NOMO-1 treated with dmso at 0.1 percent for 144 hours (cell line): Measurements from ENCODE around the gene GLCE.

Experiments
- DNase-seq: peaks from one replicate; lab custom pipeline; 2025; ENCODE audit not compliant: unreplicated experiment; lab: John Stamatoyannopoulos, UW

Gene GLCE

DNA sequence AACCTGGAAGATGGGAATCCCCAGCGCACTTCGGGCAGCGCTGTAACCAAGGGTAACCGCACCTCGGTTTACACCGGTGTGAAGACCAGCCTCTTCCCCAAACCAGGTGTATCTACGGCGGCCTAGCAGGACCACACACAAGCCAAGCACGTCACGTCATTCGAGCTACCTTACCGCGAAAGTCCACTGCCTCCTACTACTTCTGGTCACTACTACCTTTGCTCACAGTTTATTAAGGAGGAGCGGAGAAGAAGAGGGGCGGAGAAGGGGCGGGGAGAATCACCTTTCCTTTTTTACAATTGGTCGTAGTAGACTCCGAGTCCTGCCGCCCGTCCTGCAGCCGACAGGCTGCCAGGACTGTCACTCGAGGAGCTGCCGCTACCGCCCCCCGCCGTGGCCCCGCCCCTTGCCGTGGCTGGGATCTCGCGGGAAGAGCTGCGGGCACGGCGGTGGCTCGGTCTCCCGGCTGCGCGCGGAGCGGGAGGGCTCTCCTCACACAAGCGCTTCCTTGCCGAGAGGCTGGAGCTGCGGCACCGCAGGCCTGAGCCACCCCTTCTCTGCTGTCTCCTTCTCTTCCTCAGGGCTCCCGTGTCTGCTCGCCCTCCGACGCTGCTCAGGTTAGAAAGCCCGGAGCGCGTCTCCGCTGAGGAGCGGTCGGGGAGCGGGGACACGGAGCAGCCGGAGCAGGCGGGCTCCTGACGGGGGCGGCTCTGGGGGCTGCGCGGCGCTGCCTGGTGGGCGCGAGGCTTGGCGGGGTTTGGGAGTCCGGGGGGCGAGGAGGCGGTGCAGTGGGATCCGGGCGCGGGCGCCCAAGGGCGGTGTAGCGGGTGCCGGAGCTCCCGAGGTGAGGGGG, at the start of gene GLCE:
Gene GLCE (plus strand): TSS at position 495 of the 853 bp plus-strand sequence. CDS start 95,172 bp downstream, outside the sequence.
- DNase-seq: peak; percentile 93

DNA sequence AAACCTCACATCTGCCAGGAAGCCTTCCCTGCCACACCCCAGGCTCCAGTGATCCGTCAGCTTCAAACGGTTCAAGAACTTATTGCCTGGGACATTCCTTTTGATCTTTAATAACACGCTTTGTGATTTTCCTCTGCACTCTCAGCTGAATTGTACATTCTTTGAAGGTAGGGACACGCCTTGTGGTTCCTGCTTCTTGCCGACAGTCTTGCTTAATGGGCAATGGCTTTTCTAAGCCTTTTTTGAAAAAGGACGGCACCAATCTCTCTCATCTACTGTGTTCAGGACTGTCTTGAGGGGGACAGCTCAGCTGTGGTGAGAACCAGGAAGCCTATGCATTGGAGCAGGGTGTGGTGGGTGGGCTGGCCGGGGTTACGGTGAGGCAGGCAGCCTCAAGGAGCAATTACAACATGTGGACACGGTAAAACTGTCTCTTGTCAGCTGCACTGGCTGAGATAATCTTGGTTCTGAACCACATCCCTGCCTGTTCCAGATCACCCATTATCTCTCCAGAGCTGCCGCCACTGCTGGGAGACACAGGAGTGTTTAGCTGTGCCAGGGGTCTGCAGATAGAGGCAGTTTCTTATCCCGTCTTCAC, 46.0 kb upstream of the GLCE start:
- DNase-seq: no peak

DNA sequence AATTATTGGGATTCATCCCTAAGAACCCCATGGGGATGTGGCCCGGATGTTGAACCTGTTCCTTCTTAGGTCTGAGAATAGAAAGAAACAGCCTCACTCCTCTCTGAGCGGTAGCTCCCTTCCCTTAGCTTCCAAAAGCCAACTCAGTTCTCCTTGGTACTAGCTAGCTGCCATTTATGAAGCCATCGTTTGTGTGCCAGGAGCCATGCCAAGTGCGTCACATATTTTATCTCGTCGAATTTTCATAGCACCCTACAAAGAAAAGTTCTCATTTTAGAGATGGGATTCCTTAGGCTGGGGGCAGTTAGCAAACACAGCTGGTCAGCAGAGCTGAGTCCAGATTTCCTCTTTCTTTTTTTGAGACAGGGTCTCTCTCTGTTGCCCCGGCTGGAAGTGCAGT, 45.4 kb upstream of the GLCE start:
- no peak for DNase-seq

DNA sequence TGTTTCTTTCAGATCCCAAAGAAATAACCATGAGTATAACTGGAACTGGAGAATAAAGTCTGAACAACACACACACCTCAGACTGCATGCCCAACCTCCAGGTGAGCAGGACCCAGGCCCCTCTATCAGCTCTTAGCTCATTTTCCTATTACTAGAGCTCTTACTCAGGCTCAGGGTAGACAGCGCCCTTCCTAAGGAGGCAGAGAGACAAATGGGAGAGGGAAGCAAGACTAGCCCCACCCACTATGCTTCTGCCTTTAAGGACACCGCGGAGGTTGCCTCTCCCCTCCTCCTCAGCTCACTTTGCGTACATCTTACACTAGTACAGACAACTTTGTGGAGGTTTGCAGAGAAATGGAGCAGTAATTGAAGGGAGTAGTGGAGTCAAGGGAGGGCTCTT, 44.0 kb upstream of the GLCE start:
- no peak for DNase-seq

DNA sequence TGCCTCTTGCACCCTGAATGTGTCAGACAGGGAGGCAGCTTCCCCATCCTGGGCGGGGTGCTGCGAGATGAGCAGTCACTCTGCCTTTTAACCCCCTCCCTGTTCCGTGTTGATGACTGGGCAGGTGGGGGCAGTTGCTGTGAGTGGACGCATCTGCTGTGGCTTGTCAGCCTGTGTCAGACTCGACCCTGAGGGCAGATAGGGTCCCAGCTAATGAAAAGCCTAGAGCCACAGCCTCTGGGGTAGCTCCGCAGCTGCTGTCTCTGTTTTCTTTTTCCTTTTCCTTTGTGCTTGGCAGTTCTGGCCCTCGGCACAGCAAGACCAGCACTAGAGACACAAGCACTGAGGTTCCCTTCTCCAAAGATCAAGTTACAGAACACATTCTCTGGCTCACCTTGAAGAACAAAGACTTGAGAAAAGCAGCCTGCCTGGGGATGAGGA, 43.0 kb upstream of the GLCE start:
- DNase-seq: no peak

DNA sequence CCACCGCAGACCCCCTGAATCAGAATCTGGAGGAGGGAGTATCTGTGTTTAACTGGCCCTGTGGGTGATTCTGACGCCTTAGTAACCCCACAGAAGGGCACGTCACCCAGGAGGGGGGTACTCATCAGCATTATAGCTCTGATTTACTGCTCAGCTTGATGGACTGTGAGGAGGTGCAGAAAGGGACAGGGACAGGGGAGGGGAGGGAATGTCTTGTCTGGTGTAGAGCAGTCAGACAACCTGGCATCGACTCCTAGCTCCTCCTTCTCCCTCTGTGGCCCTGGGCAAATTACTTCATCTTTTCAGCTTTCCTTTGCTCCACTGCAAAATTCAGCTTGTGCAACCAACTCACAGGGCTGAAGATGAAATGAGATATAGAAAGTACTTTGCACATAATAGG, 42.3 kb upstream of the GLCE start:
- DNase-seq: no peak

DNA sequence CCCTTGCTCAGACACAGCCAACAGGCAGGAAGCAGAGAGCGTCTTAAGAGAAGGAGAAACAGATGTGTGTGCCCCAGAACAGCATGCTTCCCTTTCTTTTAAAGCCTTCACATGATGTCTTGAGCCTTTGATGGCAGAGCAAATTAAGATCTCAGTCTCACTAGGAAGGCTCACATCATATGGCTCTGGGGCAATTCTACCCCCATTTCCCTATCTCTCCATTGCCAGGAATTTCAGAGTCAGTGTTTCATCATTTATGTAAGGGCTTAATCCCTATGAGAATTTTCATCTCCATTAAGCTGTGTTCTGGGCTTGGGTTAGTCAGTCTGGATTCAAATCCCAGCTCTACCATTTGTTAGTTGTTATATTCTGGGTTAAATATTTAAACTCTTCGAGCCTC, 41.4 kb upstream of the GLCE start:
- DNase-seq: no peak

DNA sequence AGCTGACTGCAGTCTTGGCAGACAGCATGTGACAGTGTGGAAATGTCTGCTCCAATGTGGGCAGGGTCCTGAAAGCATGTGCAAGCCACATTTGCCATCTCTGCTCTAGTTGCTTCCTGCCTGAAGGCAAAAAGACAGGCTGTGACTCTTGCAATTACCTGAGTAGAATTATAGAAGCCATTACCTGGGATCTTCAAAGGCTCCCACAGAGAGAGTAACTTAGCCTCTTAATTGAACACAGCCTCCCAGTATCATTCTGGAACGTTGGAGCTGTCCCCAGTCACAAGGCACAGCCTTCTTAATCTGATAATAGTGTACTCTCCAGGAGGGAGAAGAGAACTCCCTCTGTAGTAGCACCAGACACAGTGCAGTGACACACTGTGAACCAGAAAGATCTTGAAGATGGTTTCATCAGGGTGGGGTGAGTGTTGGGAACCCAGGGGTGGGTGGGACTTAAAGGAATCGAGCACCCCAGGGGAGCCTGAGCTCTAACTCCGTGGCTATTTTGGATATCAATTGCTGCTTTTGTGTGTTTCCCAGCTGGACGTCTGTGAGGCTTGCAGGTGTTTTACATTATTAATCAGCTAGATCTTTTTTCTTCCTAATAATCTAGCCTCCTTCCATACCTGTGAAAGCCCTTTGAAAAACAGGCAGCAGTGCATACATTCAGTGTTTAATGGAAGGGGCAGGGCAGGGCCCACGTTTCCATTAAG, 40.6 kb upstream of the GLCE start:
- no peak for DNase-seq

DNA sequence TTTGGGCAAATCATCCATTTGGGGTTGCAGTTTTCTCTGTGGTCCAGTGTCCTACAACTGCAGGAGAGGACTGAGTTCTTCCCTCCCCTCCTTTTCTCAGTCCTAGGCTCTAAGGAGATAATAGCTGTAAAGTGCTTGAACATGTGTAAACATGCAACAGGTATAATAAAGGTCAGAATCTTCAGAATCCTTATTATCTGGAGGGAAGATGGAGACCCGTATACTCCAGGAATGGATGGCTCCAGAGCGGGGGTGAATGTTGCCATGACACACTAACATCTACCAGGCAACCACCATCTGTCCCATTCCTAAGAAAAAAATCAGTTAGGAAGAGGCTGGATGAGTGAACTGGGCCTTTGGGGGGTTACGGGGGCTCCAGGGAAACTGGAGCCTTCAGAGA, 39.7 kb upstream of the GLCE start:
- DNase-seq: no peak

DNA sequence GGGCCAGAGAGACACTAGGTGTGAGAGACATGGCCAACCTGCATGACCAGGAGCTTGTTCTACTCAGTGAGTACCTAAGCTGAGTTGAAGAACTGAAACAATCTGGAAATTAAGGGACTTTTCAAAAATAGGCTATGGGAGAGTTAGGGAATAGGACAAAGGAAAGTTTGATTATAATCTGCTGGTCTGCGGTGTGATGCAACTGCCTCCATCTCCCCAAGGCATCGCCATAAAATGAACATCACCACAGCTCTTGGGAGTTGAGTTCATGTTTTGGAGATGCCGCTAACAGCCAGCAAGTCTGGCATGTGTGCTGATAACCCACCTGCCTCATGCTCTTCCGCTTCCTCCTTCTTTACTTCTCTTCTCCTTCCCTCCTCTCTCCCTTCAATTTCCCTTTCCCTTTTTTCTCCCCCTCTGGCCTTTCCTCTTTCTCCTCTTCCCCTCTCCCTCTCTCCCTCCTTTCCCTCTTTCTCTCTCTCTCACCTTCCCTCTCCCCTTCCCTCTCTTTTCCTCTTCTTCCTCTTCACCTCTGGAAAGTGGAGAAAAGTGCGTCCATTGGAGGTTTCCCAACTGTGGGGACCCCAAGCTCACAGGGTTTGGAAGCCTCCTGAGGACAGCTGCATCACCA, 39.1 kb upstream of the GLCE start:
- DNase-seq: no peak

DNA sequence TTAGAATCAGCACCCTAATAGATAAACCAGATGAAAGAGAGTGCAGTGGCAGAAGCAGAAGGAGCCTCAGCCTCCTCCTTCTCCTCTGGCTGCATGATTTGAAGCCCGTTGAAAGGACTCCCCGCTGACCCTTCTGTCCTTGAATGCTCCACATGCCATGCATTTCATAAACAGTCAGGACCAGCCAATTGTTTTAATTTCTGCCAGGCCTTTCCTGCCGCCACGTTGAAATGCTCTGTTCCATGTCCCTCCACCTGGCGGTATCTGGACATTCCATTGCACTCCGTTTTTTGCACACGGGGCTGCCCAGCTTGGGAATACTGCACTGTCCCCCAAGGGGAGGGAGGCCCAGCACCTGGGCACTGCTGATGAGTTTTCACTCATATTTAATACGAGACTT, 35.2 kb upstream of the GLCE start:
- no peak for DNase-seq

DNA sequence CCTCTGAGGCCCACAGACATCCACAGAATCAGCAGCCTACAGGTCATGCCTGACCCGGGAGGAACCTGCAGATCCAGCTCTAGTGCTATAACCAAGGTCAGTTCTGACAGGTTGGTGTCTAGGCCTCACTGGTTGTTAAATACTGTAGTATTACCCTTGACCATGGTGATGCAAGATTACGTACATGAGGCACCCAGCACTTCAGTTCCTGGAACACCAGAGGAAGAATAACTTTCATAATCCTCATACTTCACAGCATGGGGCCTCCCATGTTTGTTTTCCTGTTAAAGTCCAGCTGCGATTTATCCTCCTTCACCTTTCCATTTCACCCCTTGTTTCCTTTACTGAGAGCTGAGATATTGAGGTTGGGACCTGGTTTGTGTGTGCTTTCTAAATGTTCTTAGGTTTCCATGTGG, 34.4 kb upstream of the GLCE start:
- DNase-seq: no peak

DNA sequence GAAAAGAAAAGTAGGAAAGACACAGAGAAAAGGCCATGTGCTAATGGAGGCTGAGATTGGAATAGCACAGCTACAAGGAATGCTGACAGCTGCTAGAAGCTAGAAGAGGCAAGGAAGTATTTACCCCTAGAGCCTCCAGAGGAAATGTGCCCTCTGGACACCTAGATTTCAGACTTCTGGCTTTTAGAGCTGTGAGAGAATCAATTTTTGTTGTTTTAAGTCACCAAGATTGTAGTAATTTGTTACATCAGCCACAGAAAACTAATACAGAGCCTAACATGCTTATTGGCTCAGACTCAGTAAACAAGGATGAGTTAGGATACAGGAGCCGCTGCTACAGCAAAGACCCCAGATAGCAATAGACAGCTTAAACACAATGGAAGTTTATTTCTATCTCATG, 33.1 kb upstream of the GLCE start:
- no peak for DNase-seq

DNA sequence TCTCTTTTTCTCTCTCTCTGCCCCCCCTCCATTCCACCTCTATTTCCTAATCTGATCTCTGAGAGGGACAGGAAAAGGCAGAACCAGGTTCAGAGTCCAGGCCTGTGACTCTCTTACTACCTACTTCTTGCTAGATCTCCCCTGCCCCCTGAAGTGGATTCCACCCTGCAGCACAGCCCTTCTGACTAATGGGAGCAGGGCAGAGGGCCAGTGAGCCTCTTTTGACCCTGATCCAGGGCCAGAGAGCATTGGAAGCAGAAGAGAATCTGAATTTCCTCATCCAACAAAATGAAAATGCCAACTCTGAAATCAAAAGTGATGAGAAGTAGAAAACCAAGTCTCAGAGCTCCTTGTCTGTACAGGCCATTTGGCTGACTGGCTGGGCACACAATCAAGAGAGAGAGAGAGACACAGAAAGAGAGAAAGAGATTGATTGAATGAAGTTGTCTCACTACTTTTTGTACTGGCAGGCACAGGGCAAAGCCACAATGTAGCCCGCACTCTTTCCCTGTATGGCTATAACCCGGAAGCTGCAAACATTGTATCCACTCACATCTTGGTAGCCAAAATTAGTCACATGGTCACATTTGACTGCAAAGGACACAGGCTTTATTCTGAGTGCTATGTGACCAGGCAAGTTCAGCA, 31.6 kb upstream of the GLCE start:
- no peak for DNase-seq

DNA sequence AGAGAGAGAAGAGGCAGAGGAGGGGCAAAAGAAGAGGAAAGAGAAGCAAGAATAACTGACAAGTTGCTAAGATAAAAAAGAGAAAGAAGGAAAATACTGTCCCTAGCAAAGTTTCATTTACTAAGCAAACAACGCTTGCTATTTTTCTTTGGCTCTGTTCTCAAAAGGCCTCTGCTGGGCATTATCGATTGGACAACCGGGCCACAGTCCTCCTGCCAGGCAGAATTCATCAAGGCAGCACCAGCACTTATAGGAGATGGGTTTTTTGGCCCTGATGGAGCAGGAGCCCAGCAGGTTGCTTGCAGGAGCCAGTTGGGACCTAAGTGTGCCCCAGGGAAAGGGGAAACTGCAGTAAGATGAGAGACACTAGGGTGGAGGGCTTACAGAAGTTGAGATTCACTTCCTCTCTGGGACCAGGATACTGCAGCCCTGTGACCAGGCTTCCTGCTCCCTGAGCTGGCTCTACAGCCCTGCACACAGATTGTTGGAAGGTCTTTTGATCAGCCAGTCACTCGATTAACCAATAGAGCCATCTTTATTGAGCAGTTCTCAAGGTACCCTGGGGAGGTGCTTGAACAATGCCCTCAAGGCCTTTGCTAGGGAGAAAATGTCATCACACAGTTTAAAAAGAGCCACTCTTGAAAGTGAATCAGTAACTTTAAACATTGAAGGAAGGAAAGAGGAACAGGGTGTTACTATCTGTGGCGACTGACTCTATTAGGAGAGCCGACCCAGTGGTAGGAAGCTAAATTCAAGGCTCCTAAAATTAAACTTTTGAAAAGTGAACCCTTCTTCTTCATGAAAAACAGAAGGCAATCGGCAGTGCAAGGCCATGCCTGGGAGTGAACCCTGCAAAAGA, 28.8 kb upstream of the GLCE start:
- peak; percentile 84 for DNase-seq

DNA sequence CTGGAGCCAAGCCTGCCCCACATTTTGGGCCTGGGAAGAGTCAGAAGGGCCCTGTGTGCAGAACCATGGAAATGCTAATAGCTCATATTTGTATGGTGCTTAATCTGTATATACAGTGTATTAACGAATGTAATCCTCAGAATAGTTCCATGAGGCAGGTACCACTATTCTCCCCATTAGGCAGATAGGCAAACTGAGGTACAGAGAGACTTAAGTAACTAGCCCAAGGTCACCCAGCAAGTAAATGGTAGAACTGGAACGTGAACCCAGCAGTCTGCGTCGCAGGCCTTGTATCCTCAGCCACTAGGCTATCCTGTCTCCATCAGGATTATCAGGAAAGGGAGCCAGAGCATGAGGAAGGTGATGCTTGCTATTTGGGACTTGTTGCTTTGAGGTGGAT, 28.0 kb upstream of the GLCE start:
- no peak for DNase-seq

DNA sequence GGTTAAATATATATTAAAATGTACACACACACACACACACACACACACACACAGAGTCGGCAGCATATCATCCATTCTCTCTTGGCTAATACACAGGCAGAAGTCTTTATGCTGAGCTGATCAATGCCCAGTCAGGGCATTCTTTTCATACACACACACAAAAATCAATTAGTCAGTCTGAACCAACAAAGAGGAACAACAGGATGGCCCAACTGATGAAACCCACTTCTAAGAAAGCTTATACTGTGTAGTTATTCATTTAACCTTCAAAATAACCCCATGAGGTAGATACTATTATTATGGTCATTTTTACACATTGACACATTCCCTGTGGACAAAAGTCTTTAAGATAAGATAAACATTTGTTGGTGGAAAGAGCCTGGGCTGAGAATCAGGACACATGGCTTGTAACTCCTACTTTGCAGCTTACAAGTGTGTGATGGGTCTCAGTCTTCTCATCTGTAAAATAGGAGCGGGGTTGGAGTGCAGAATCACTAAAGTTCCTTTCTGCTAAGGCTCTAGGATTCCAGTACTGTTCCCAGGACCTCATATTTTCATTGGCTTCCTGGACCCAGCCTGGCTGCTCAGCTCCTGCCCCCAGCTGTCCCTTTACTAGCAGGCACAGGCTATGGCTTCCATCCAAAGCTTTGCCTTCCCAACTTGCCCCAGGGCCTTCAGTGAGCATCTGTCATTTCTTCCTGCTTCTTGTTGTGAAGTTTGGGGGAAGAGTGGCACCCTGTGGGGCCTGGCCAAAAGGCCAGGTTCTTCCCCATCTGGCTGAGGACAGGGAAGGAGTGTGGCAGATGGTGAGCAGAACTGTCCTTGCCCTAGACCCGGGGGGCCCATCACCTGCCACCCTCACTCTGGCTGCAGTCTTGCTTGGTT, 27.2 kb upstream of the GLCE start:
- no peak for DNase-seq

DNA sequence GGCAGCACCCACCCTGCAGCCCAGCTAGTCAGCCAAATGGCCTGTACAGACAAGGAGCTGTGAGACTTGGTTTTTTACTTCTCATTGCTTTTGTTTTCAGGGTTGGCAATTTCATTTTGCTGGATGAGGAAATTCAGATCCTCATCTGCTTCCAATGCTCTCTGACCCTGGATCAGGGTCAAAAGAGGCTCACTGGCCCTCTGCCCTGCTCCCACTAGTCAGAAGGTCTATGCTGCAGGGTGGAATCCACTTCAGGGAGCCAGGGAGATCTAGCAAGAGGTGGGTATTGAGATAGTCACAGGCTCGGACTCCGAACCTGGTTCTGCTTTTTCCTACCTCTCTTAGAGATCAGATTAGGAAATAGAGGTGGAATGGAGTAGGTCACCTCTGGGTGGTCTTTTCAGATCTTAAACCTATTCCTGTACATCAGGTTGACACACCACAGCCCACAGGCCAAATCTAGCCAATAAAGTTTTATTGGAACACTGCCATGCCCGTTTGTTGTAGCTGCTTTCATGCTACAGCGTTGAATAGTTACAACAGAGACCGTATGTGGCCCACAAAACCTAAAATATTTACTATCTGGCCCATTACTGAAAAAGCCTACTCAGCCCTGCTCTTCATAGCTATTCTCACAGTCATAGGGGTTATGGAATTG, 26.4 kb upstream of the GLCE start:
- DNase-seq: no peak

DNA sequence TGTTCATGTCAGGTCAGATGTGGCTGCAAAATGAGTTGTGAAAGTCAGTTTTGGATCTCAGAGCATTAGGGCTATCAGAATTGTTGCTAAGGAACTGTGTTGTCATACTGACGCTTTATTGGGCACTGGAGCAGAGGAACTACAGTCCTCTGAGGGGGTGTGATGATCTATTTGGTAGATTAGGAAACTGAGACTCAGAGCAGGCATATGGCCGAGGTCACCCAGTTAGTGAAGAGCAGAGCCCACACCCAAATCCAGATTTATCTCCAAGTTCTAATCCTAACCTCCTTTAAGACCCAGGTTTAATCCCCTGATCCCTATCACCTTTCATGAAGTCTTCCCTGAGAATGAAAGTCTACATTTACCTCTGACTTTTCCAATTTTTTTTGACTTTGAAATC, 25.6 kb upstream of the GLCE start:
- DNase-seq: no peak
